HFFc6 (cell line): ENCODE data around the gene EMX2. TPM values are rescaled to one million over a fixed set of nuclear protein-coding genes. Genes with fewer than 3 reads are reported as not detected.
"Not testable (repeated sequence)": the region's sequence is repeated elsewhere in the genome, so short reads cannot be mapped to it uniquely, and the experiment has no call there.

ENCODE experiments used
- DNase-seq: peaks from one replicate; pipeline ENCODE4 v3.0.0-alpha.2; 2018
- H3K27ac Mint-ChIP-seq: 2 replicates; pipeline ENCODE4 v1.8.0; 2020; ENCODE audit warnings: mild to moderate bottlenecking, mixed read lengths
- H3K27me3 Mint-ChIP-seq: 2 replicates; pipeline ENCODE4 v1.8.0; 2021; ENCODE audit warnings: mild to moderate bottlenecking, moderate library complexity, mixed read lengths; ENCODE audit not compliant: insufficient read depth
- H3K36me3 Mint-ChIP-seq: 2 replicates; pipeline ENCODE4 v1.8.0; 2021; ENCODE audit warnings: low read depth, mixed read lengths
- H3K4me1 Mint-ChIP-seq: 2 replicates; pipeline ENCODE4 v1.8.0; 2020; ENCODE audit warnings: low read depth, mixed read lengths
- H3K4me3 Mint-ChIP-seq: 2 replicates; pipeline ENCODE4 v1.8.0; 2020; ENCODE audit warnings: mild to moderate bottlenecking, moderate library complexity, mixed read lengths
- H3K9me3 Mint-ChIP-seq: 2 replicates; pipeline ENCODE4 v1.8.0; 2020; ENCODE audit warnings: mild to moderate bottlenecking, mixed read lengths
- CTCF ChIP-seq: fragments of 200-600 bp; sonication (generic); IDR thresholded peaks from 2 replicates; pipeline ENCODE4 v1.5.0; 2021; ENCODE audit warnings: antibody characterized with exemption, mild to moderate bottlenecking
- total RNA-seq, 6 experiments: library from RNA; stranded (reverse); fragmentation: NEBNext Ultra II Directional; extraction: Animal tissue kit (Norgen Biotek cat#: 25700); gene quantifications; 2 replicates in 1 of 6; 3 replicates in 5 of 6; pipeline ENCODE4 v1.2.3, GENCODE V29; 2021

EMX2 gene
- total RNA-seq, 6 experiments from 2014 or later, result not detected

- DNase-seq, result no peak
- H3K4me1 Mint-ChIP-seq, result no peaks in the 10 kb centered on the region
- H3K27ac Mint-ChIP-seq, result no peak overlapping the region
- peaks cover 5% of the 10 kb centered on the region for H3K27me3 Mint-ChIP-seq
- H3K4me3 Mint-ChIP-seq, result no peak overlapping the region
- peaks cover 75% of the 10 kb centered on the region for H3K9me3 Mint-ChIP-seq
- no peak for TF ChIP-seq CTCF
- no peaks in the 10 kb centered on the region for H3K36me3 Mint-ChIP-seq
These were observed 39.4 kb downstream of the EMX2 start for GRCh38 chr10:117581961-117582360.

- not testable (repeated sequence) for DNase-seq, H3K36me3 Mint-ChIP-seq, H3K4me1 Mint-ChIP-seq, H3K4me3 Mint-ChIP-seq, H3K27me3 Mint-ChIP-seq, H3K27ac Mint-ChIP-seq
- peaks cover 69% of the 10 kb centered on the region for H3K9me3 Mint-ChIP-seq
These were observed 42.3 kb downstream of the EMX2 start for GRCh38 chr10:117584831-117585230.

GRCh38 chr10:117587036-117587435 is 44.5 kb downstream of the EMX2 start:
- H3K9me3 Mint-ChIP-seq, result peaks cover 64% of the 10 kb centered on the region
- peaks cover 5% of the 10 kb centered on the region for H3K27me3 Mint-ChIP-seq
- no peaks in the 10 kb centered on the region for H3K4me1 Mint-ChIP-seq
- DNase-seq, result no peak
- H3K27ac Mint-ChIP-seq, result no peak overlapping the region
- TF ChIP-seq CTCF, result no peak
- no peak overlapping the region for H3K4me3 Mint-ChIP-seq
- 0 out of 2 replicates have a peak, but pooled peaks cover 4% of the 10 kb centered on the region for H3K36me3 Mint-ChIP-seq

GRCh38 chr10:117590101-117590875 is 47.7 kb downstream of the EMX2 start:
- H3K27ac Mint-ChIP-seq, result no peak overlapping the region
- no peaks in the 10 kb centered on the region for H3K4me1 Mint-ChIP-seq
- H3K27me3 Mint-ChIP-seq, result peaks cover 3% of the 10 kb centered on the region
- DNase-seq, result no peak
- TF ChIP-seq CTCF, result no peak
- H3K36me3 Mint-ChIP-seq, result 0 out of 2 replicates have a peak, but pooled peaks cover 4% of the 10 kb centered on the region
- H3K4me3 Mint-ChIP-seq, result no peak overlapping the region
- H3K9me3 Mint-ChIP-seq, result peaks cover 56% of the 10 kb centered on the region

- peaks cover 2% of the 10 kb centered on the region for H3K27me3 Mint-ChIP-seq
- no peak for TF ChIP-seq CTCF
These were observed 48.5 kb downstream of the EMX2 start for GRCh38 chr10:117591043-117591442.

GRCh38 chr10:117594722-117595121 is 52.2 kb downstream of the EMX2 start:
- Mint-ChIP-seq H3K4me1 (no peaks in the 10 kb centered on the region), H3K27me3 (no peaks in the 10 kb centered on the region), H3K27ac (no peak overlapping the region), H3K9me3 (peaks cover 48% of the 10 kb centered on the region), H3K36me3 (no peaks in the 10 kb centered on the region), H3K4me3 (no peak overlapping the region)
- DNase-seq, result no peak
- TF ChIP-seq CTCF, result no peak

More at GRCh38 chr10:117591043-117591442, 48.5 kb downstream of the EMX2 start:
- peaks cover 57% of the 10 kb centered on the region for H3K9me3 Mint-ChIP-seq
- H3K36me3 Mint-ChIP-seq, result 0 out of 2 replicates have a peak, but pooled peaks cover 4% of the 10 kb centered on the region
- H3K27ac Mint-ChIP-seq, result no peak overlapping the region
- no peaks in the 10 kb centered on the region for H3K4me1 Mint-ChIP-seq
- H3K4me3 Mint-ChIP-seq, result no peak overlapping the region
- DNase-seq, result no peak
